ENCODE data around the gene RYR1.

- TF ChIP-seq YY1 (IDR thresholded peaks at IDR 0.05; ENCODE audit: insufficient read depth, insufficient read length) = no peak
- no peak for TF ChIP-seq ZNF274 (IDR thresholded peaks at IDR 0.05; ENCODE audit: low read depth, low read length)
- TF ChIP-seq SUZ12 (IDR thresholded peaks at IDR 0.05; ENCODE audit: extremely low read depth, insufficient read depth, insufficient read length) = no peak
These were observed 98.0 kb downstream of the RYR1 start for GRCh38 chr19:38531515-38531914.

Data from NT2/D1 (cell line).